ENCODE results near the gene ROR1.
"Not testable (repeated sequence)": the region's sequence is repeated elsewhere in the genome, so short reads cannot be mapped to it uniquely, and the experiment has no call there.

The ROR1 gene

DNA sequence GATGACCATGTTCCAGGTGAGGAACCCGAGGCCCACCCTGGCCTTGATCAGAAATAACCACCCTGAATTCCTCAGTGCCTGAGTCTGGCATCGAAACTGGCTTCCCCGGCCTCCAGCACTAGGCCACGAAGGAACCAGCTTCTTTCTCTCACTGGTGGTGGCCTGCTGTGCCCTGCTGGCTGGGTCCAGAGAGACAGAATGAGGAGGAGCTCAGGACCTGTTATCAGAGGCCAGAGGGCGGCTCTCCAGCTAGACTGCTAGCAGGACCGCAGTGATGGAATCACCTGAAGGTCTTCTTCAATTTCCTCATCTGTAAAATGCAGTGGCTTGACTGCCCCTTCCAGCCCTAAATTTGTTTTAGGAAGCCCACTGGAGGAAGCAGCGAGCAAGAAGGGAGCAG lies 20.5 kb downstream of the ROR1 start:
- DNase-seq (ENCODE audit: low spot score), result no peak

DNA sequence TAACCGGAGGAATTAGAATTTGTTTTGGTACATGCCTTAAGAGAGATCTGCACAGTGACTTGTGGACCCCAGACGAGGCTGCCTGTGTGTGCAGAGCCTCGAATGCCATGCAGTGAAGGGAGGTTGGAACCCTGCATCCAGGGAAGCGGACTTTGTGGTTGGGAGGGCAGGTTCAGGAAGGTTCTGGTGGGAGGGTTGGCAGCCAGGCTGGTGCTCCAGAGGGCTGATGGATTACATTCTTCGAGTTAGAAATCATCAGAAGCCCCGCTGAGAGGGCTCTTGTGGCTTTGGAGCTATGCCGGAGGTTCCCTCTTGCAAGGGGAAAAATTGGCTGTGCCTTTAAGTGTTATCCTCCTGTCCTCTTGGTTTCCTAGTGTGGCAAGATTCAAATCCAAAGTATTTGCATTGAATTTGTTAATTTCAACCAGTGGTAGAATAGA lies 21.1 kb downstream of the ROR1 start:
- DNase-seq (ENCODE audit: low spot score), result no peak

- no peak for DNase-seq (ENCODE audit: low spot score)
Measured at GRCh38 chr1:63795455-63795854, 21.6 kb downstream of the ROR1 start.

GRCh38 chr1:63797056-63797726 lies 23.4 kb downstream of the ROR1 start:
- DNase-seq (ENCODE audit: low spot score), result no peak

DNA sequence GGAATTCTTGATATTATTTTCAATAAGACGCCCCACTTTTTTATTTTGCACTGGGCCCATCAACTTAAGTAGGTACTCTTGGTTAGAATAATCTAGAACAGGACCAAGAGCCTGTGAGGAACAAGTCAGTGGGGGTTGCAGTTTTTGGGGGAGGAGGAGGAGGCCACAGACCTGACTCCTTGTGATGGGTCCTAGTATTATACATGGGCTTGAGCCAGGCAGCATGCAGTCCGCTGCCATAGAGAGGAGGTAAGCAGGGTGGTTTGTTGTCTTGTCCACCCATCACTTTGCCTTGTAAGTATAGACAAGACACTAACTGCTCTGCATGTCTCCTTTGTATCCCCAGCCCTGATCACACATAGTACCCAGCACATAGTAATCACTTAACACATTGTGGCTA lies 24.5 kb downstream of the ROR1 start:
- no peak for DNase-seq (ENCODE audit: low spot score)

DNA sequence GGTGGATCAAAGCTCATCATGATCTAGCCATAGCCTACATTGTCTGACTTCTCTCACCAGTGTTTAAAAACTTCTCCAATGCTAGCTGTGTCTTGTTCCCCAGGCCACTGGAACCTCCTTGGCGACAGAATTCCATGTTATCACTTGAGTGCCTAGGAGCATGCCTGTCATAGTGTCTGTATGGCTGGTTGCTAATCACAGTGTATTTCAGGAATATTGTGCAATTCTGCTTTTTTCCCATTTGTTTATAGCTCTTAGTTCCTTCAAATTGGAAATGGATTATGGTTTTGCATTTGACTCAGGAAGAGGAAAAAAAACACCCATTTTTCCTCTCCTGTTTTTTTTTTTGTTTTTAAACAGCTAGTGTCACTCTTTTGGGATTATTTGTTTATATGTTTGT lies 25.5 kb downstream of the ROR1 start:
- DNase-seq (ENCODE audit: low spot score), result no peak

DNA sequence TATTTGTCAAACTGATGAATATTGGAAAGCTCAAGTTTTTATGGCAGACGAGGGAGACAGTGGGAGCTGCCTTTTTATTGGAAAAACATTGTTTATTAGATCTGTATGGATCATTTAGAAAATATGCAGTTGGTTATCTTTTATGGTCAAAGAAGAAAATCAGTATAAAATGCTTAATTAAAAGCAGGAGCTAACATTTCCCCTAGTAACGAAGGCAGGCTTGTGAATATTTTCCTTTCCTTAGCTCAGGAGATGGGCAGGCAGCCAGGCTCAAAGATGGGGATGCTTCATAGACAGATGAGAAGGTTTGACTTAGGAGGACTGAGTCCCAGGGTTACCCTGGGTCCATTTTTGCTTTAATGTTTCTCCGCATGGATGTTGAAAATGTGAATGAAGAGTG lies 26.0 kb downstream of the ROR1 start:
- DNase-seq (ENCODE audit: low spot score), result no peak

GRCh38 chr1:63802109-63802508 lies 28.3 kb downstream of the ROR1 start:
- DNase-seq (ENCODE audit: low spot score), result no peak

- no peak for DNase-seq (ENCODE audit: low spot score)
Measured at GRCh38 chr1:63804829-63805484, 31.1 kb downstream of the ROR1 start.

DNA sequence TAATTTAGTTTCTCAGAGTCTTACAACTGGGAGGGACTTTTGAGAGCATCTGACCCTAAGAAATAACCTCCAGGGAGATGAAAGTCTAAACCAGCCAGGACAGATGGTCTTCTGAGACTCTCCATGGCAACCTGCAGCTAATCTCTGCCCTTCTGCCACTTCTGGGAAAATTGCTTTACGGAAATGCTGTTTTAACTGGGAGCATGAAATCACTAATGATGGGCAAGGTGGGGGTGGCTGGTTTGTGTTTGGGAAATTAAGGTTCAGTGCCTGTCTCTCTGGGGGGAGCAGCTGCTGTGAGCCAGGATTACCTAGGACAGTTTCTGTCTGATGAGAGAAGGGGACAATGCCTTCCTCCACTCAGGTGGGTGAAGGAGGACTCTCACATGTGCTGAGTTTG lies 33.2 kb downstream of the ROR1 start:
- DNase-seq (ENCODE audit: low spot score), result no peak

GRCh38 chr1:63810936-63811469 lies 37.2 kb downstream of the ROR1 start:
- DNase-seq (ENCODE audit: low spot score), result no peak

DNA sequence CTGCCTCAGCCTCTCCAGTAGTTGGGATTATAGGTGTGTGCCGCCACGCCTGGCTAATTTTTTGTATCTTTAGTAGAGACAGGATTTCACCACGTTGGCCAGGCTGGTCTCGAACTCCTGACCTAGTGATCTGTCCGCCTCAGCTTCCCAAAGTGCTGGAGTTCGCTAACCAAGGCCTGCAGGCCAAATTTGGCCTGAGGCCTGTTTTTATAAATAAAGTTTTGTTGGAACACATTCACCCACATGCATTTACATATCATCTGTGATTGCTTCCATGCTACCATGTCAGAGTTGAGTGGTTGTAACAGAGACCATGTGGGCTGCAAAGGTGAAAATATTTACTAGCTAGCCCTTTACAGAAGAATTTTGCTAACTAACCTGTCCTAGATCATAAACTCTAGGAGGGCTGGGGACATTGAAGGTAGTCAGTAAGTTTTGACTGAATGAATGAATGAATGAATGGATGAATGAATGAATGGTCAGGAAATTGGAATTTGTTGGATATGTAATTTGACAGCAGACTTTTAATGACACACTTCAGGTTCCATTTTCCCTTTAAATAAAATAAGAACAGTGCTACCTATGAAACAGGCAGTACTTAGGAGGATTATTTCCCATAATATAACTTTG lies 38.4 kb downstream of the ROR1 start:
- DNase-seq (ENCODE audit: low spot score), result no peak

DNA sequence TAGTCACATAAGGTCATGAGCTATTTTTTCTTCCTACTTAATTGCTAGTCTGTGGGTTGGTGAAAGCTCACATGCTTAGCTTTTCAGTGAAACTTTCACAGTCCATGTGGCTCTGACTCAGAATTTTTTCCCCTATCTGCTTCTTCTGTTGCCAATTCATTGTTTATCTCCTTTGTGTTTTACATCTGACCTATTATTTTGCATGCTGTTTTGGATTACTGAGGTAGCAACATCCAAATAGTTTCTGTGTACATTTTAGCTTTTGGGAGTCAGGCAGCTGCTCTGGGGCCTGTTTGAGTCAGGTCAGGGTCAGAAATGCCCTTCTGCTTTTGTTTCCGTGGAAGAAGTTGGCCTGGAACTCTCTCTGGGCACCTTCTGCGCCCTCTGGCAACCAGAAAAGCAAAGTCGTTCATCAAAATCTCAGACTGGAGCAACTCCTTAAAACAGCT lies 40.0 kb downstream of the ROR1 start:
- DNase-seq (ENCODE audit: low spot score), result peak; percentile 54

DNA sequence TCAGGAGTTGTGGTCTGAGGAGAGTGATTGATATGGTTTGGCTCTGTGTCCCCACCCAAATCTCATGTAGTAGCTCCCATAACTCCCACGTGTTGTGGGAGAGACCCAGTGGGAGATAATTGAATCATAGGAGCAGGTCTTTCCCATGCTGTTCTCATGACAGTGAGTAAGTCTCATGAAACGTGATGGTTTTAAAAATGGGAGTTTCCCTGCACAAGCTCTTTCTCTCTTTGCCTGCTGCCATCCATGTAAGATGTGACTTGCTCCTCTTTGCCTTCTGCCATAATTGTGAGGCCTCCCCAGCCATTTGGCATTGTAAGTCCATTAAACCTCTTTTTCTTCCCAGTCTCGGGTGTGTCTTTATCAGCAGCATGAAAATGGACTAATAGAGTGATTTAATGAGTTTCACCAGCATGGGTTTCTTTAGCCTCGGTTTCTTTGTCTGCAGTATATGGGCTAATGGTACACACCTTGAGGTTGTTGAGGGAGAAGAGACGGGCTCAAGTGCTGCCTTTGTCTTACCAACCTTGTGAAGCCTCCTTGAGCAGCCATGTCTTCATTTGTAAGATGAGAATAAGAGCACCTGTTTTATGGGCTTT lies 42.5 kb downstream of the ROR1 start:
- not testable (repeated sequence) for DNase-seq (ENCODE audit: low spot score)

GRCh38 chr1:63817152-63817667 lies 43.4 kb downstream of the ROR1 start:
- peak; percentile 42 for DNase-seq (ENCODE audit: low spot score)

DNA sequence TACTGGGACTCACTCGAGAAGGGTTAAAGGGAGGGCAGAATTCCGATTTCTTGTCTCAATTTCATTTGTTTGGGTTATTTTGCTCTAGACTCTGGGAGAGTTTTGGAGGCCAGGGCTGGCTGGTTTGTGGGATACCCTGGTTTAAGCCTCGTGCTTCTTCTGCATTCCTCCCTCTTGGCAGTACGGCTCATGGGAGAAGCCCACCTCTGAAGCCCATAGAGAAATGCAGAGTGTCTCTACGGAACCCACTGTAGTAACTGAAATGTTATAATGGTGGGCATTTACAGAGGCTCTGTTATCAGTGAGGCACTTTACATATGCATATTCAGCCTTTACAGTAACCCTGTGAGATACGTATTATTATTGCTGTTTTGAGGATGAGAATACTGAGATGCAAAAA lies 43.9 kb downstream of the ROR1 start:
- no peak for DNase-seq (ENCODE audit: low spot score)

GRCh38 chr1:63818567-63819325 lies 44.9 kb downstream of the ROR1 start:
- no peak for DNase-seq (ENCODE audit: low spot score)

GRCh38 chr1:63819795-63820194 lies 46.0 kb downstream of the ROR1 start:
- DNase-seq (ENCODE audit: low spot score), result no peak

GRCh38 chr1:63821091-63822005 lies 47.5 kb downstream of the ROR1 start:
- no peak for DNase-seq (ENCODE audit: low spot score)

- DNase-seq (ENCODE audit: low spot score), result no peak
Measured at GRCh38 chr1:63822540-63822939, 48.7 kb downstream of the ROR1 start.

GRCh38 chr1:63824451-63824850 lies 50.6 kb downstream of the ROR1 start:
- no peak for DNase-seq (ENCODE audit: low spot score)
